ENCODE results near the gene CCDC34.

Gene CCDC34

GRCh38 chr11:27297616-27298015 is 65.4 kb downstream of the CCDC34 start:
- H3K9me2 ChIP-seq (replicated peaks; ENCODE audit: low read depth, low read length), result no peaks in the 10 kb centered on the region

DNA sequence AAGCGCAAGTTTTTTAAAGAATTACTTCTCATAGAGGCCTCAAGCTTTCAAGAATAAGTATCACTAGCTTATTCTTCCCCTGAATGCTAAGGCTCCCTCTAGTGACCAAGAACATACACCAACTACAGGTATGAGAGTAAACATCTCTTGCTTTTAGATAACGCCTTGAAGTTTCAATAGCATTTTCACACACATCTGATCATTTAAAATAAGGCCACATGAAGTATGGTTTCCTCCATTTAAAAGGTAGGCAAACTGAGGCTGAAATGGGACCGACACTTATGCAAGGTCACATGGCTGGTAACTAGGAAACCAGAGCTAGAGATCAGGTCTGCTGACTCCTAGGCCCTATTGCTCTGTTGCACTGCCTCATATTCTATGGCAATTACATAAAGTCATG is 66.5 kb downstream of the CCDC34 start:
- Histone ChIP-seq H3K36me3 (ENCODE audit: insufficient read depth, low read length) (no peaks in the 10 kb centered on the region), H3K9ac (ENCODE audit: low read depth, low read length, poor library complexity, severe bottlenecking) (no peak overlapping the region), H3K9me2 (replicated peaks; ENCODE audit: low read depth, low read length) (no peaks in the 10 kb centered on the region), H3K4me1 (ENCODE audit: insufficient read depth, low read length, poor library complexity, severe bottlenecking) (no peaks in the 10 kb centered on the region), H3K9me3 (ENCODE audit: insufficient read depth, low read depth, low read length) (peaks cover 1% of the 10 kb centered on the region; the same call in 1 of the 2 replicates), H3F3A (ENCODE audit: low read depth) (no peaks in the 10 kb centered on the region), H3K79me2 (ENCODE audit: insufficient read depth, low read length) (no peaks in the 10 kb centered on the region), H3K4me3 (ENCODE audit: low read length, poor library complexity, severe bottlenecking) (no peak overlapping the region), H2AFZ (ENCODE audit: low read length) (no peak overlapping the region), H3K27me3 (ENCODE audit: insufficient read depth, low read length, poor library complexity, severe bottlenecking) (no peaks in the 10 kb centered on the region), H4K20me1 (ENCODE audit: insufficient read depth, low read length, poor library complexity, severe bottlenecking) (no peaks in the 10 kb centered on the region), H3K4me2 (ENCODE audit: low read depth, low read length, poor library complexity, severe bottlenecking) (no peak overlapping the region)
- TF ChIP-seq EZH2phosphoT487 (IDR thresholded peaks at IDR 0.05; ENCODE audit: borderline replicate concordance), result no peak
- TF ChIP-seq, protein P1, sequence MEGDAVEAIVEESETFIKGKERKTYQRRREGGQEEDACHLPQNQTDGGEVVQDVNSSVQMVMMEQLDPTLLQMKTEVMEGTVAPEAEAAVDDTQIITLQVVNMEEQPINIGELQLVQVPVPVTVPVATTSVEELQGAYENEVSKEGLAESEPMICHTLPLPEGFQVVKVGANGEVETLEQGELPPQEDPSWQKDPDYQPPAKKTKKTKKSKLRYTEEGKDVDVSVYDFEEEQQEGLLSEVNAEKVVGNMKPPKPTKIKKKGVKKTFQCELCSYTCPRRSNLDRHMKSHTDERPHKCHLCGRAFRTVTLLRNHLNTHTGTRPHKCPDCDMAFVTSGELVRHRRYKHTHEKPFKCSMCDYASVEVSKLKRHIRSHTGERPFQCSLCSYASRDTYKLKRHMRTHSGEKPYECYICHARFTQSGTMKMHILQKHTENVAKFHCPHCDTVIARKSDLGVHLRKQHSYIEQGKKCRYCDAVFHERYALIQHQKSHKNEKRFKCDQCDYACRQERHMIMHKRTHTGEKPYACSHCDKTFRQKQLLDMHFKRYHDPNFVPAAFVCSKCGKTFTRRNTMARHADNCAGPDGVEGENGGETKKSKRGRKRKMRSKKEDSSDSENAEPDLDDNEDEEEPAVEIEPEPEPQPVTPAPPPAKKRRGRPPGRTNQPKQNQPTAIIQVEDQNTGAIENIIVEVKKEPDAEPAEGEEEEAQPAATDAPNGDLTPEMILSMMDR (conservative IDR thresholded peaks at IDR 0.05; ENCODE audit: low read length), result peak; percentile 78

More at GRCh38 chr11:27297616-27298015, 65.4 kb downstream of the CCDC34 start:
- TF ChIP-seq, protein P1 (conservative IDR thresholded peaks at IDR 0.05; ENCODE audit: low read length), result no peak
- TF ChIP-seq EZH2phosphoT487 (IDR thresholded peaks at IDR 0.05; ENCODE audit: borderline replicate concordance), result no peak
- Histone ChIP-seq H3K9me3 (ENCODE audit: insufficient read depth, low read depth, low read length) (no peaks in the 10 kb centered on the region), H3K4me3 (ENCODE audit: low read length, poor library complexity, severe bottlenecking) (no peak overlapping the region), H3K79me2 (ENCODE audit: insufficient read depth, low read length) (no peaks in the 10 kb centered on the region), H3K36me3 (ENCODE audit: insufficient read depth, low read length) (no peaks in the 10 kb centered on the region), H3K4me2 (ENCODE audit: low read depth, low read length, poor library complexity, severe bottlenecking) (no peak overlapping the region), H3F3A (ENCODE audit: low read depth) (no peaks in the 10 kb centered on the region), H2AFZ (ENCODE audit: low read length) (no peak overlapping the region), H4K20me1 (ENCODE audit: insufficient read depth, low read length, poor library complexity, severe bottlenecking) (no peaks in the 10 kb centered on the region), H3K4me1 (ENCODE audit: insufficient read depth, low read length, poor library complexity, severe bottlenecking) (no peaks in the 10 kb centered on the region), H3K9ac (ENCODE audit: low read depth, low read length, poor library complexity, severe bottlenecking) (no peak overlapping the region), H3K27me3 (ENCODE audit: insufficient read depth, low read length, poor library complexity, severe bottlenecking) (no peaks in the 10 kb centered on the region)

DNA sequence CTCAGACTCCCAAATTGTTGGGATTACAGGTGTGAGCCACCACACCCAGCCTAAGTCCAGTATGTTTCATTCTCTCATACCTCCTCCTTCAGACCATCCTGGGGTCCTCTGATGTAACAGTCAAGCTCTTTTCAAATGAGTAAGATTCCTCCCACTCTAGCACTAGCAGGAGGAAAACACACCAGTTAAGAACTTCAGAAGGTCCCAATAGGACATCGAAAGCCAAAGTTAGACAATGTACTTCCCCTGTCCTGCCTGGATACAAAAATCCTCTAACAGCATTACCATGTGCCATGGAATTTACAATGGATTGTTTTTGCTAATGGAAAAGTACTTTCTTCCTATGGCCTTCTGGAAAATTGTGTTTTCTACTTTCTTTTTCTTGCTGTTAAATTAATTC is 67.1 kb downstream of the CCDC34 start:
- no peaks in the 10 kb centered on the region for H3K4me1 ChIP-seq (ENCODE audit: insufficient read depth, low read length, poor library complexity, severe bottlenecking)
- H3F3A ChIP-seq (ENCODE audit: low read depth), result no peaks in the 10 kb centered on the region
- no peak overlapping the region for H3K4me2 ChIP-seq (ENCODE audit: low read depth, low read length, poor library complexity, severe bottlenecking)
- H3K36me3 ChIP-seq (ENCODE audit: insufficient read depth, low read length), result no peaks in the 10 kb centered on the region
- no peaks in the 10 kb centered on the region for H3K27me3 ChIP-seq (ENCODE audit: insufficient read depth, low read length, poor library complexity, severe bottlenecking)
- no peaks in the 10 kb centered on the region for H3K9me2 ChIP-seq (replicated peaks; ENCODE audit: low read depth, low read length)
- H3K9ac ChIP-seq (ENCODE audit: low read depth, low read length, poor library complexity, severe bottlenecking), result no peak overlapping the region
- H2AFZ ChIP-seq (ENCODE audit: low read length), result no peak overlapping the region
- H3K9me3 ChIP-seq (ENCODE audit: insufficient read depth, low read depth, low read length), result peaks cover 7% of the 10 kb centered on the region; the same call in 1 of the 2 replicates
- H3K79me2 ChIP-seq (ENCODE audit: insufficient read depth, low read length), result no peaks in the 10 kb centered on the region
- no peak for TF ChIP-seq EZH2phosphoT487 (IDR thresholded peaks at IDR 0.05; ENCODE audit: borderline replicate concordance)
- TF ChIP-seq, protein P1 (conservative IDR thresholded peaks at IDR 0.05; ENCODE audit: low read length), result no peak
- no peaks in the 10 kb centered on the region for H4K20me1 ChIP-seq (ENCODE audit: insufficient read depth, low read length, poor library complexity, severe bottlenecking)
- H3K4me3 ChIP-seq (ENCODE audit: low read length, poor library complexity, severe bottlenecking), result no peak overlapping the region
